HFFc6 (cell line): ENCODE measurements around the gene FKBP7. TPM values are rescaled to one million over a fixed set of nuclear protein-coding genes. Genes with fewer than 3 reads are reported as not detected.

Experiments
- DNase-seq: peaks from one replicate; pipeline ENCODE4 v3.0.0-alpha.2; 2018
- H3K27ac Mint-ChIP-seq: 2 replicates; pipeline ENCODE4 v1.8.0; 2020; ENCODE audit warnings: mild to moderate bottlenecking, mixed read lengths
- H3K27me3 Mint-ChIP-seq: 2 replicates; pipeline ENCODE4 v1.8.0; 2021; ENCODE audit warnings: mild to moderate bottlenecking, moderate library complexity, mixed read lengths; ENCODE audit not compliant: insufficient read depth
- H3K36me3 Mint-ChIP-seq: 2 replicates; pipeline ENCODE4 v1.8.0; 2021; ENCODE audit warnings: low read depth, mixed read lengths
- H3K4me1 Mint-ChIP-seq: 2 replicates; pipeline ENCODE4 v1.8.0; 2020; ENCODE audit warnings: low read depth, mixed read lengths
- H3K4me3 Mint-ChIP-seq: 2 replicates; pipeline ENCODE4 v1.8.0; 2020; ENCODE audit warnings: mild to moderate bottlenecking, moderate library complexity, mixed read lengths
- H3K9me3 Mint-ChIP-seq: 2 replicates; pipeline ENCODE4 v1.8.0; 2020; ENCODE audit warnings: mild to moderate bottlenecking, mixed read lengths
- CTCF ChIP-seq: fragments of 200-600 bp; sonication (generic); IDR thresholded peaks from 2 replicates; pipeline ENCODE4 v1.5.0; 2021; ENCODE audit warnings: antibody characterized with exemption, mild to moderate bottlenecking
- total RNA-seq, 6 experiments: library from RNA; stranded (reverse); fragmentation: NEBNext Ultra II Directional; extraction: Animal tissue kit (Norgen Biotek cat#: 25700); gene quantifications; 2 replicates in 1 of 6; 3 replicates in 5 of 6; pipeline ENCODE4 v1.2.3, GENCODE V29; 2021

FKBP7 gene
- total RNA-seq, 6 experiments from 2014 or later = 36.3 to 51.9 (median 43.7) TPM

GRCh38 chr2:178512484-178512883 is 34.1 kb upstream of the FKBP7 start:
- no peaks in the 10 kb centered on the region for H3K27me3 Mint-ChIP-seq
- TF ChIP-seq CTCF = no peak
- H3K27ac Mint-ChIP-seq = no peak overlapping the region
- H3K9me3 Mint-ChIP-seq = no peaks in the 10 kb centered on the region
- H3K4me1 Mint-ChIP-seq = peaks cover 32% of the 10 kb centered on the region
- peaks cover 18% of the 10 kb centered on the region for H3K36me3 Mint-ChIP-seq
- H3K4me3 Mint-ChIP-seq = no peak overlapping the region
- DNase-seq = peak; percentile 37

- Mint-ChIP-seq H3K36me3 (peaks cover 18% of the 10 kb centered on the region), H3K4me3 (no peak overlapping the region), H3K27ac (no peak overlapping the region), H3K9me3 (no peaks in the 10 kb centered on the region), H3K4me1 (peaks cover 32% of the 10 kb centered on the region), H3K27me3 (no peaks in the 10 kb centered on the region)
- no peak for TF ChIP-seq CTCF
- DNase-seq = no peak
Observed at GRCh38 chr2:178510384-178510783, 32.0 kb upstream of the FKBP7 start.

GRCh38 chr2:178508646-178509045 is 30.2 kb upstream of the FKBP7 start:
- no peak for DNase-seq
- Mint-ChIP-seq H3K4me1 (peaks cover 15% of the 10 kb centered on the region), H3K36me3 (peaks cover 18% of the 10 kb centered on the region), H3K4me3 (no peak overlapping the region), H3K27ac (no peak overlapping the region), H3K27me3 (no peaks in the 10 kb centered on the region), H3K9me3 (no peaks in the 10 kb centered on the region)
- no peak for TF ChIP-seq CTCF

GRCh38 chr2:178506949-178507348 is 28.5 kb upstream of the FKBP7 start:
- Mint-ChIP-seq H3K9me3 (no peaks in the 10 kb centered on the region), H3K27ac (no peak overlapping the region), H3K27me3 (peaks cover 2% of the 10 kb centered on the region; the same call in 1 of the 2 replicates), H3K36me3 (peaks cover 5% of the 10 kb centered on the region; the same call in 1 of the 2 replicates), H3K4me3 (no peak overlapping the region), H3K4me1 (no peaks in the 10 kb centered on the region)
- no peak for DNase-seq
- TF ChIP-seq CTCF = no peak

GRCh38 chr2:178506524-178506923 is 28.1 kb upstream of the FKBP7 start:
- Mint-ChIP-seq H3K36me3 (peaks cover 2% of the 10 kb centered on the region; the same call in 1 of the 2 replicates), H3K27ac (no peak overlapping the region), H3K4me1 (no peaks in the 10 kb centered on the region), H3K4me3 (no peak overlapping the region), H3K27me3 (peaks cover 2% of the 10 kb centered on the region; the same call in 1 of the 2 replicates), H3K9me3 (no peaks in the 10 kb centered on the region)
- DNase-seq = no peak
- TF ChIP-seq CTCF = no peak

GRCh38 chr2:178506101-178506500 is 27.7 kb upstream of the FKBP7 start:
- DNase-seq = no peak
- Mint-ChIP-seq H3K27me3 (peaks cover 2% of the 10 kb centered on the region; the same call in 1 of the 2 replicates), H3K4me3 (no peak overlapping the region), H3K4me1 (no peaks in the 10 kb centered on the region), H3K27ac (no peak overlapping the region), H3K36me3 (no peaks in the 10 kb centered on the region), H3K9me3 (no peaks in the 10 kb centered on the region)
- no peak for TF ChIP-seq CTCF
